Cardiac fibroblast (primary cell): ENCODE results near the gene P2RX3.

Experiments
- DNase-seq, 2 donors: peaks; one replicate each; pipeline versions ENCODE4 v3.0.0 to v3.0.0-alpha.2; 2010; ENCODE audit warnings: low read depth in 2 of 2
- H3K4me3 ChIP-seq, 2 donors: replicated peaks in 1 of 2; 1 replicate in 1 of 2; 2 replicates in 1 of 2; pipeline ENCODE4 v1.5.1; 2011; ENCODE audit warnings: low read depth in 2 of 2, low read length in 2 of 2, mild to moderate bottlenecking in 2 of 2, moderate library complexity in 1 of 2
- CTCF ChIP-seq: IDR thresholded peaks from one replicate; pipeline ENCODE4 v1.5.1; 2011; ENCODE audit warnings: low read depth, mild to moderate bottlenecking, low read length, inconsistent platforms

The P2RX3 gene

GRCh38 chr11:57421066-57421465 is 82.9 kb downstream of the P2RX3 start:
- no peak for DNase-seq
- no peak for TF ChIP-seq CTCF
- no peak overlapping the region for H3K4me3 ChIP-seq

DNA sequence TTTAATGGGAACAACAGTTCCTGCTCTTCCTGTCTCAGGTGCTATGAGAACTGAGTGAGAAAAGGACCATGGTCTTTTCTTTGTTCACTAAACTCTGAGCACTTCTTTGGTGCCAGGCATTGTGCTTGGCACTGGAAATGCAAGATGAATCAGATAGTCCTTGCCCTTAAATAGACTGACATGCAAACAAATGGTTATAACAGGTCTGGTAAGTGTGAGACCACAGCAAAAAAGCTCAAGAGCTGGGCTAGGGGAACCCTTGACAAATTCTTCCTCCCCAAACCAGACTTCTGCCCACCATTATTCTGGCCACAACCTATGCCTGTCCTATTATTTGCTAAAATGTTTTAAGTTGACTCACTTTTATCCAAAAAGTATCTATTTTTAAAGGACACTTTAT is 83.7 kb downstream of the P2RX3 start:
- DNase-seq, result no peak
- no peak for TF ChIP-seq CTCF

More for the DNA sequence above, 83.7 kb downstream of the P2RX3 start:
- H3K4me3 ChIP-seq, result no peak overlapping the region
